Stimulated activated naive CD4-positive, alpha-beta T cell (primary cell): ENCODE data around the gene MLLT3.

ENCODE experiments used
- DNase-seq, 6 experiments: peaks; one replicate each; lab custom pipeline; 2025; lab: John Stamatoyannopoulos, UW

Gene MLLT3

DNA sequence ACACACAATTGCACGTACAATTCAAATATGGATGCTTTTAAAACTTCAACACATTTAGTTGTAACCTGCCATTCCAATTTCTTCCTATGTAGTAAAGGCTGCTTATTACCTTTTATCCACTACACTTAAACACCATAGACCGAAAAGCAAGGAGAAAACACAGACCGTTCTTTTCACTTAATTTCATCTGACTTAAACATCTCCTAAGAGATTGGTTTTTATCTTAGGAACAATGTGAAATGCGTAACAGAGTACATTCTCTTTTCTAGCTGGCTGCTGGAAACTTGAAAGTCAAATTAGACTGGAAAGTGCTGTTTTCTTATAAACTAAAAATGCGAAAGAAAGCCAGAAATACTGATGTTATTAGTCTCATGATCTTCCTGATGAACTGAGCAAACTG lies 241.8 kb downstream of the MLLT3 start:
- no peak for DNase-seq

- DNase-seq: no peak
These were observed 242.5 kb downstream of the MLLT3 start for GRCh38 chr9:20379804-20380225.

- no peak for DNase-seq
These were observed 243.4 kb downstream of the MLLT3 start for GRCh38 chr9:20378851-20379250.

DNA sequence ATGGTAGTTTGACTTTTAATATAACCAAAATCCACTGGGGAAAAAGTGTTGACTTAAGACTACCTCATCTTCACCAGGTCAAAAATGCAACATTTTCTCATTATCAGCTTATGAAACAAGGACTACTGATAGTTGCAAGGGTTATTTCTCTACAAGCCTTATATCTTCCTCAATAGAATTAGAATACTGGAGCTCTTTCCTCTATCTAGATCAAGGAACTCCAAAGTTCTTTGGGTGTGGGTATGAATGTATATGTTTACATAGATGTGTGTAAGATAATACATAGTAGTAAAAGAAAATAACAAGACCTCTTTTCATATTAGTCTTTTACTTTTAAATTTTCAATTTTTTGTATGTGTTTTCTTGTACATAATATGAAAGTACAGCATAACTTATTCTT lies 244.5 kb downstream of the MLLT3 start:
- DNase-seq: no peak

DNA sequence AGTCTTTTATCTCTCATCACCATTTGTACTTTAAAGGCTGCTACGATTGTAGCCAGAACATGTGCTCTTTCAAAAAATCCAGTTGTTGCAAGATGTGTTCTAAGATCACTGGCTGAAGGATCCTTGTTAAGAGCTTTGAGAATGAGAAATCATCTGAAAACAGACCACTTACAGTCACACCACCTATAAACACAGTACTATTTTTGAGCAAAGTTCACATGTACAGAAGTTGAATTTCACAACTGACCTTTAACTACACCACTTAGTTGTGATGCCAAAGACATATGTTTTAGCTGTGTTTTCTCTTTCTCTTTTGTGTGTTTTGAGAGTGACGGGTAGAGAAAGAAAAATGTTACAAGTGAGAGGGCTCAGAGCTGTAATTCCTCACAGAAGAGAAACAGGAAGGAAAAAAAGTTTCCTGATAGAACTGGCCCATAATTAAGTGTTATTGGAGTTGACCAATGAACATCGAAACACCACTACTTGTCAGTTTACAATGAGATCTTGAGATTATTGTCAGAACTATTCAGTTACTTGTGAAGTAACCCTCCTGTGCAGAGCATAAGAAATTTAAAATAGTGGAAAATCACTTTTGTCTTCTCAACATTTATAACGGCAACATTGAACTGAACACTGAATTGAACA lies 245.4 kb downstream of the MLLT3 start:
- DNase-seq: no peak

DNA sequence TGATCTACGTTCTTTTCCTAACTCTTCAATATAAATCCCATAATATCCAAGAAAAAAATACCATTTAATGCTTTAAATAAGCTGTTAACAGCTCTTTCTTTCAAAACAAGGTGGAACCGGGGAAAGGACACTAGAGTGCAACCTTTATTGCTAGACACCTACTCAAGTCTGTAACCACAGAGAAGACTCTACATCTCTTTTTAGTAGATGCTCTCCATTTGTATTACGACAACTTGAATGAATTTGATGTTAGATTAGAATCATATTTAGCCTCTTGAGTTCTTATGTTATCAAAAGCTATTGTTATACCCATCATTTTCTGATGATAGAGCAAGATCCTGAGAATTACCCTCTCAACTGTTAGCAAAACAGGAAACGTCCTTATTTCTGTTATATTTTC lies 246.3 kb downstream of the MLLT3 start:
- DNase-seq: peak in 1 of 6 experiments; percentile 6

- DNase-seq: peak in 3 of 6 experiments; percentile 13 to 18 (median 14)
These were observed 249.0 kb downstream of the MLLT3 start for GRCh38 chr9:20373263-20373662.

GRCh38 chr9:20369391-20369790 lies 252.9 kb downstream of the MLLT3 start:
- DNase-seq: peak in 1 of 6 experiments; percentile 8

GRCh38 chr9:20367855-20368254 lies 254.4 kb downstream of the MLLT3 start:
- DNase-seq: no peak

DNA sequence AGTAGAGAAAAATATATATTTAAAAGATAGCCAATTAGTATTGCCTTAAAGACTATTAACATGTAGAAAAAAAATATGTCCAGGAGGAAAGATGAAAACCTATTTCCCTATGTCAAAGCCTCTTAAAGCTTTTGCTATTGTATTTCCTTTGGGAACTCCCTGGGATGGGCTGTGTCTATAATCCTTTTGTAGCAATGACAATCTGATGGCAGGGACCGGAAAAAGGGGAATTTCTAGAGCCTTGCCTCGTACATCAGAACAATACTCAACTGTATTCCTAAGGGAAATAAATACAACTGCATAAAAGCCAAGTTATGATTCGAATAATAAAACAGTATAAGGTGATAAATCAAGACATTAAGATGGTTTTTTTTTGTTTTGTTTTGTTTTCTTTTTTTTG lies 257.3 kb downstream of the MLLT3 start:
- no peak for DNase-seq

DNA sequence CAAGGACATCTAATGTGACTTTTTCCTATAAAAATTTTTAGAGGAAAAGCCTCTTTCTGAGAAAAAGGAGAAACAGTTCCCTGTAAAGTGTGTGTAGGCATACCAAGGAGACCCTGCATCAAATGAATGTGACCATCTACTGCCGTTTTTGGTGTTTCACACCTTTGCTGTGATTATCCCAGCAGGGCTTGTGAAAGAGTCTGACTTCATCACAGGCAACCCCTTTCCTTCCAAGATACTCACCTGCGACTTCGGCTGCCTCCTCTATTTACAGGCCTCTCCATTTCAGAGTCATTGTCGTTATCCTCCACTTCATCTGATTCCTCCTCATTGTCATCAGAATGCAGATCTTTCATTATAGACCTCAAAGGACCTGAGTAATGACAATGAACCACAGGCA lies 259.1 kb downstream of the MLLT3 start:
- DNase-seq: no peak

DNA sequence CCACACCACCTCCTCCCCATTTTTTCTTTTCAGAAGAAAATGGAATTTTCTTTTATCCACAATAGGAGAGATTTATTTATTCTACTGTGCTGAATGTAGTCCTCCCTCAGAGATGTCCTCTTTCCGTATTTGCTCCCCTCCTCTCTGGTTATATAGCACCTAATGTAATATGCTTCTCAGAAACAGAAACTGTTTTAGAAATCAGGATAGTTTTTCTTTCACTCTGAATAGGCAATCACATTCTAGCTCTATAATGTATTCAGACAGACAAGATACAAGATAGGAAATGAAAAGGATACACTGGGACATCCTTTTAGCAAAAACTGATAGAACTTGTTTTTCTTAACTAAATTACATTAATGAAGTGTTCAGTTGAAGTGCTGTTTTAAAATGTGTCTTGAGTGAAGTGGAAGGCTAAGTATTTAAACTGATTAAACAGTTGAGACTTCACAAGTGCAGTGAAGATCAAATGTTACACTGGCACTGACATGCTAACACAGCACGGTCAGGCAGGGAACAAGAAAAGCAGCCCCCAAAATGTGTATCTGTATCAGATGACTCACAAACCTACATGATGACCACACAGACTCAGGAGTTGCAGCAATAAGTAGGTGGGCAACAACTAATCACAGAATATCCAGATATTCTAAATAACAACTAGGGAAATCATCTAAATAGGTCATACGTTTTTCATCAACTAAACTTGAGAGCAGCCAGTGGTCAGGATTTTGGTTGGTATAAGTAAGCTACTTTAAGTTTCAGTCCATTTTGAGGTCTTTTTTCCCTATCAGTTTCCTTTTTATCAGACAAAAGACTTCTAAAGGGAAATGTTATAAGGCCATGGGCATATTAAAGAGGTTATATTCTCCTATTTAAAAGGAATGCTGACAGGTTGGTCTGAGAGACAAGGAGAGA lies 260.4 kb downstream of the MLLT3 start:
- peak in 3 of 6 experiments; percentile 12 to 30 (median 22) for DNase-seq

GRCh38 chr9:20361229-20361628 lies 261.1 kb downstream of the MLLT3 start:
- DNase-seq: peak in 3 of 6 experiments; percentile 33 to 40 (median 33)

GRCh38 chr9:20358207-20358606 lies 264.1 kb downstream of the MLLT3 start:
- no peak for DNase-seq

GRCh38 chr9:20357037-20357432 lies 265.3 kb downstream of the MLLT3 start:
- DNase-seq: no peak

DNA sequence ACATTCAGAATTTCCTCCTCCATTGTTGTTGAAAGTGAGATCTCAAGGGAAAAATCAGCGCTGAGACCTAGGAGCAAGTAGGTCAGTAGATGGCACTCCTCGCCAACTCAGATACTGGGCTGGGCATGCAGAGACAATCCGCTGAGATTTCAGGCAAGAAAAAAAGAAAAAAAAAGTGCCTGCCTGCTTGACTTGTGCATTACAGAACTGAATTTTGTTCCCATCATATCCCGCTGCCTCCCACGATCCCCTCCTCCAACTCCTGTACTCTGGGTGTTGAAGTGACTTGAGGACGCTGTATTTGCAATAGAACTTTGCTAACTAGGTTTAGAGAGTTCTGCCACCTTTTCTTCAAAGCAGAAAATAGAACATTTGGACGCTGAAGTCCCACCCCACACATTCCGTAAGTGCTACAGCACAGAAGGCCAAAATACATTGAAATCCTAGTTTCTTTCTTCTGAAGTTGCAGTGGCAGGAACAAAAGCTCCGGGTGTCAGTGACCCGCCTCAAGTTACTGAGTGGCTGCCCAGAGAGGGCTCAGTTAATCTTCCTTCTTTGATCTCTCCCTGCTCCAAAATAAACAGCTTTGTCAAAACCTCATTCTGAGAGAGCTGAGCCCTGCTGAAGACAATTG lies 265.8 kb downstream of the MLLT3 start:
- peak; percentile 26 to 76 (median 52) for DNase-seq

DNA sequence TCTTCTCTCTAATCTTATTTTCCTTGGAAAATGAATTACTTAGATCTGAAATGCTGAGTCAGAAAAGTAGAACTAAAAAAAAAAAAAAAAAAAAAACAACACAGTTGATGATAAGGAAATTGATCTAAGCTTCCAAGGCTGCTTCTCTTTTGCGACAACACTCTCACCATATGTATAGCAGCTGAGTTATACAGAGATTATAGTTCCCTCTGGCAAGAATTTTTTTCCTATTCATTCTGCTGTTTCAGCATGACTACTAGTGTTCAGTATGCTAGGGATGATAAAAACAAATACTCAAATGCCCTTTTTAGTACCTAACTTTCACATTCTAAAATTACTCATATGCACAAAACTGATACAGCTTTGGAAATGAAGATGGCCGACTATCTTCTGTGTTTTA lies 267.3 kb downstream of the MLLT3 start:
- DNase-seq: no peak

DNA sequence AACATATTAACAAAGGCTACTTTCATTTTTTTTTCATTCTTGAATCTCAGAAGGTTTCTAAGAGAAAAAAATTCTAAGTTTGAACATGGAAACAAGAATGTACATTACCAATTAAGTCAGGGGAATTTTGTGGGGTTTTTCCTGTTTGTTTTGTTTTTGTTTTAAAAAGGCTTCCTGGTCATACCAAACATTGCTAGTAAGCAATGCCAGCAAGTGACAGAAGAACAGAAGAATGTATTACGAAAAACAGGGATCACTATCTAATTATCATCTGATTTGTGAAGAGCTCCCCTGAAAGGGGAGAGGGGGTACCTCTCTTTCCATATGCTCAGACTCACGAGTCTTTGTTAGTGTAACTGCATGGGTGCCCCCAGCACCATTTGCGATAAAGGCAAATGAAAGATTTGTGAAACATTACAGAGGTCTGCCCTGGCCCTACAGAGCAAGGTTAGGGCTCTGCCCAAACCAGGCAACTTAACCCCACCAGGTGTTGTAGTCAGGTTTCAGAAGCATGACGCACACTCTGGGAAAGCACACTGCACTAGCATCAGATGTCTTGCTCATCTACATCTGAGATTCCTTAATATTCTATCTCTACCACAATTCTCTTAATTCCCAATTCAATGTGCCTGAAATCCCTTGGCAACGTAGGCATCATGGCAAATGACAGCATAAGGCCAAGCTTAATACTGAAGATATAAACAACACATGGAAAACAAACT lies 268.2 kb downstream of the MLLT3 start:
- no peak for DNase-seq

DNA sequence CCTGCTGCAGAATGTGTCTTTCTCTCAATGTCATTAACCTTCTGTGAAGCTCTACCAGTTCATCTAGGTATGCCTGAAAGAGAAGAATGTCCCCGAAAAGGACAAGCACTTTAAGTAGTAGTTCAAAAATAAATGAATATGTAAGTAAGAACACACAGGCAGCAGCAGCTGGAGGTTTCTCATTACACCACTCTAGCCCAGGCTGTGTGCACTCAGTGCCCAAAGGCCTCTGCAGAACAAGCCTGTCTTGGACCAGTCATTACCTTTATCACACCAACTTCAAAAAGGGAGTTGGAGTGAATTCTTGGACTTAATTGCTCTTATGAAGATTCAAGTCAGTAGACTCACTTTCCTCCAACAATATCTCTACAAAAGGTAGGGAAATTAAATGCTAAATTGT lies 268.8 kb downstream of the MLLT3 start:
- DNase-seq: no peak

DNA sequence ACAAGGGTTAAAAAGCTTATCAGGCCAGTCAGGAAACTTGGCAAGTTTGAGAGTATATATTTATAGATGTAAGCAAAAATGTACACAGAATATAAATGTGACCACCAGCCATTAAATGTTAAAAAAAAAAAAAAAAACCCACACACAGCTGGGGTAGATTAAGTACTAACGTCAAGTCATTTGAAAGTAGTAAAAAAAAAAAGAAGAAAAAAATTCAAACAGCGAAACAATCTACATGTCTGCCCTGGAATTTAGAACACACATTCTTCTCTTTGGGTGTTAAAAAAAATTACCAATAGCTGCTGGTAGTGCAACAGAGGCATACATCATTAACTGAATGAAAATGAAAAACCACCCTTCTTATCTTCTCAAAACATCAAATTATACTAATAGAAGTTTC lies 269.7 kb downstream of the MLLT3 start:
- DNase-seq: no peak

DNA sequence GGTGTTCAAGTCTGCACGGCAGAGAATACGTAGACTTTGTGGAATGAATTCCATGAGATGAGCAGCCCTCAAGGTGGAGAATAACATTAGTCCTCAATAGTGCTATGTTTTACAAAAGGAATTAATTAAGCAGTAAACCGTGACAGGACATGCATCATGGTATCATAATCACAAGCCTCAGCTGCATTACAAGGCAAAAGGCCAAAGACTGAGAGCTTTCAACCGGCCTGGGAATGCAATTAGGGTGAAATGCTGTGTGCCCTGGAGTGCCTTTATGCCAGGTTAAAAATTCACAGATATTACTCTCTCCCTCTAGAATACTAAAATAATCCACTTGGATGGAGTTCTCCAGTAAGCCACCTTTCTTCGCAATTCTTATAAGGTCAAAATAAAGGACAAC lies 270.6 kb downstream of the MLLT3 start:
- DNase-seq: no peak

DNA sequence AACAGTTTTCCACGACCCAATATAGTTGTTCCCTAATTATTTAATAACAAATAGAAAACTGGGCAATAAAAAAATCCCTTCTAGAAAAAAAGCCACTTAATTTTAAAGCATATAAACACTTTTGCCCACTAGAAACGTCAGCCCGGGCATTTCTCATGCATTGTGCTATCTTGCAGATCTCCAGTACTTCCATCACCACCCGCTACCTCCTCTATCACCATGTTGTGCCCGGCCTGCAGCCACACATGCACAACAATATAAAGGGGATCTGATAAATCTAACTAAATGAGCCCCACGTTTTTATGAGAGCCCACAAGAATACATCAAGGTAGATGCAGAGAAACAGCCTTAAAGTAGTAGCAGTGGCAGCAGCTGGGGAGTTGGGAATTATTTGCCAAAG lies 272.7 kb downstream of the MLLT3 start:
- no peak for DNase-seq
